Upper lobe of left lung (tissue), 4 donors: ENCODE data around the gene VMAC.

Experiments used
- EP300 ChIP-seq, 4 donors: sonication (generic); formaldehyde crosslinking; IDR thresholded peaks; one replicate each; pipeline ENCODE4 v1.5.1; 2017; ENCODE audit warnings: antibody characterized with exemption in 4 of 4, control low read depth in 2 of 4
- POLR2A ChIP-seq, 4 donors: fragments of 450-650 bp; IDR thresholded peaks; one replicate each; pipeline ENCODE4 v1.5.1; 2016 to 2017; ENCODE audit warnings: antibody characterized with exemption in 4 of 4, mild to moderate bottlenecking in 2 of 4
- POLR2AphosphoS5 ChIP-seq, 2 donors: sonication (generic); formaldehyde crosslinking; IDR thresholded peaks; one replicate each; pipeline ENCODE4 v1.5.1; 2017; ENCODE audit warnings: antibody characterized with exemption in 2 of 2
- TF ChIP-seq, protein P1 (sequence below), 6 experiments: fragments of 450-650 bp in 4 of 6; fragments of 200-600 bp in 2 of 6; sonication (generic) in 2 of 6; IDR thresholded peaks; one replicate each; pipeline ENCODE4 v1.5.1; 2016 to 2019; ENCODE audit warnings: antibody characterized with exemption in 6 of 6

DNA sequence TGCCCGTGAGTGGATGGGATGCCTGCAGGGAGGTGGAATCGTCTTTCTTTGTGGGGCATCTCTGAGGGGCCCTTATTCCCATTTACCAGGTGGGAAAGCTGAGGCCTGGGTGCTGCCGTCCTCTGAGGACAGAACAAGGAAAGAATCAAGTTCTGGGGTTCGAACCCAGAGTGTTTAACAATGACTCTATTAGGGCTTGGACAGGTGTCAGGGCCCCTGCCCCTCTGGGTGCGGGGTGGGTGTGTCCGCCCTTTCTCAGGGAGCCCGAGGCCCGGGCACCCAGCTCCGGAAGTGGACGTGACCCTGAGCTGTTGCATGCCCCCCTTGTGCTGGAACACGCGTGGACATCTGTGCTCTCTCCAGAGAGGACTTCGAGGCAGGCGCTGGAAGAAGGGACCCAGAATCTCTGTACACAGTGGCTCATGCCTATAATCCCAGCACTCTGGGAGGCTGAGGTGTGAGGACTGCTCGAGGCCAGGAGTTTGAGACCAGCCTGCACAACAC lies 11.8 kb upstream of the VMAC start:
- TF ChIP-seq, protein P1, sequence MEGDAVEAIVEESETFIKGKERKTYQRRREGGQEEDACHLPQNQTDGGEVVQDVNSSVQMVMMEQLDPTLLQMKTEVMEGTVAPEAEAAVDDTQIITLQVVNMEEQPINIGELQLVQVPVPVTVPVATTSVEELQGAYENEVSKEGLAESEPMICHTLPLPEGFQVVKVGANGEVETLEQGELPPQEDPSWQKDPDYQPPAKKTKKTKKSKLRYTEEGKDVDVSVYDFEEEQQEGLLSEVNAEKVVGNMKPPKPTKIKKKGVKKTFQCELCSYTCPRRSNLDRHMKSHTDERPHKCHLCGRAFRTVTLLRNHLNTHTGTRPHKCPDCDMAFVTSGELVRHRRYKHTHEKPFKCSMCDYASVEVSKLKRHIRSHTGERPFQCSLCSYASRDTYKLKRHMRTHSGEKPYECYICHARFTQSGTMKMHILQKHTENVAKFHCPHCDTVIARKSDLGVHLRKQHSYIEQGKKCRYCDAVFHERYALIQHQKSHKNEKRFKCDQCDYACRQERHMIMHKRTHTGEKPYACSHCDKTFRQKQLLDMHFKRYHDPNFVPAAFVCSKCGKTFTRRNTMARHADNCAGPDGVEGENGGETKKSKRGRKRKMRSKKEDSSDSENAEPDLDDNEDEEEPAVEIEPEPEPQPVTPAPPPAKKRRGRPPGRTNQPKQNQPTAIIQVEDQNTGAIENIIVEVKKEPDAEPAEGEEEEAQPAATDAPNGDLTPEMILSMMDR (IDR thresholded peaks at IDR 0.05), result no peak
- TF ChIP-seq POLR2A (IDR thresholded peaks at IDR 0.05) (no peak), EP300 (IDR thresholded peaks at IDR 0.05) (no peak), POLR2AphosphoS5 (IDR thresholded peaks at IDR 0.05) (no peak)
